Suprapubic skin (tissue), 4 donors: ENCODE measurements around the gene ATOH8.

Source experiments
- CTCF ChIP-seq, 2 donors: fragments of 200-600 bp in 1 of 2; fragments of 450-650 bp in 1 of 2; sonication (generic) in 1 of 2; IDR thresholded peaks; one replicate each; pipeline ENCODE4 v1.5.1; 2016 to 2019; ENCODE audit warnings: antibody characterized with exemption in 2 of 2, mild to moderate bottlenecking in 1 of 2, moderate library complexity in 1 of 2
- EP300 ChIP-seq: sonication (generic); formaldehyde crosslinking; IDR thresholded peaks from one replicate; pipeline ENCODE4 v1.6.1; 2017; ENCODE audit warnings: antibody characterized with exemption
- POLR2A ChIP-seq, 2 donors: fragments of 450-650 bp; IDR thresholded peaks; one replicate each; pipeline ENCODE4 v1.6.1; 2017; ENCODE audit warnings: antibody characterized with exemption in 2 of 2, mild to moderate bottlenecking in 2 of 2, moderate library complexity in 2 of 2
- POLR2AphosphoS5 ChIP-seq, 3 donors: sonication (generic); formaldehyde crosslinking; IDR thresholded peaks; one replicate each; pipeline ENCODE4 v1.6.1; 2017; ENCODE audit warnings: antibody characterized with exemption in 3 of 3

- TF ChIP-seq CTCF (IDR thresholded peaks at IDR 0.05) (no peak), POLR2AphosphoS5 (IDR thresholded peaks at IDR 0.05) (no peak), POLR2A (IDR thresholded peaks at IDR 0.05) (no peak), EP300 (no peak)
These were observed 52.7 kb downstream of the ATOH8 start for GRCh38 chr2:85806358-85807118.
